DMS153 treated with DMSO at 0.1 percent for 48 hours (cell line): ENCODE data around the gene KMT2A.
"Not testable (repeated sequence)": the region's sequence is repeated elsewhere in the genome, so short reads cannot be mapped to it uniquely, and the experiment has no call there.

Source experiments
- DNase-seq: peaks from one replicate; lab custom pipeline; 2025; ENCODE audit not compliant: unreplicated experiment; lab: John Stamatoyannopoulos, UW

The KMT2A gene

DNA sequence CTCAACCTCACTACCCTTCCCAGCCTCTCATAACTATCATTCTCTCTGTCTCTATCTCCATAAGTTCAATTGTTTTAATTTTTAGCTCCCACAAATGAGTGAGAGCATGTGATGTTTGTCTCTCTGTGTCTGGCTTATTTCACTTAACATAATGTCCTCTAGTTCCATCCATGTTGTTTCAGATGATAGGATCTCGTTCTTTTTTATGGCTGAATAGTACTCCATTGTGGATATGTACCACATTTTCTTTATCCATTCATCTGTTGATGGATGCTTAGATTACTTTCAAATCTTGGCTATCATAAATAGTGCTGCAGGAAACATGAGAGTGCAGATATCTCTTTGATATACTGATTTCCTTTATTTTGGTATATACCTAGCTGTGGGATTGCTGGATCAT, 44.9 kb downstream of the KMT2A start:
- DNase-seq, result not testable (repeated sequence)

DNA sequence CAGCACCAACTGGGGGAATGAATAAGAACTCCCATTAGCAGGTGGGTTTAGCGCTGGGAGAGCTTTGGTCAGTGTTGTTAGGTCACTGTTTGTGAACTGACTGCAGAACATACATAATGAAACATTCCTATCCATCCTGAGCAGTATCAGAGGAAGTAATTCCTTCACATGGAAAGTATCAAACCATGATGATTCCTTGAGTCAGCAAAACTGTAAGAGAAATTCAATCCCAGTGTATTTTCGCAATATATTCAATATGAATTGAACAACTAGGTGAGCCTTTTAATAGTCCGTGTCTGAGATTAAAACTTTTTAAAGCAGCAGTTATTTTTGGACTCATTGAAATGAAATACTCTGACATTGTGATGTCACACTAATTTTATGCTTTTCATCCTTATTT, 48.1 kb downstream of the KMT2A start:
- DNase-seq, result no peak

DNA sequence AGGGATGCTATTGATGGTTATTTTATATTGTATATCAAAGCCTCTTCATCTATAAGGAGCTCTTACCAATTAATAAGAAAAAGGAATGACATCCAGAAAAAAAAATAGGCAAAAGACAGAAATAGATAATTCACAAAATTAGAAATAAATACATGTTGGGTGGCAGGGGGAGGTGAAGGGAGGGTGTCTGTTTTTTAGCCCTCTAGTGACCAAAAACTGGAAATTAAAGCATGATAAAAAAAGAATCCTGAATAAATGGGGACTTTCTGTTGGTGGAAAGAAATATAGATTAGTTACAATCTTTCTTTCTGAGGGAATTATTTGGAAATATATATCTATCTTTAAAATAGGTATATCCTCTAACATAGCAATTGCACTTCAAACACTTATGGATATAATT, 49.0 kb downstream of the KMT2A start:
- no peak for DNase-seq

DNA sequence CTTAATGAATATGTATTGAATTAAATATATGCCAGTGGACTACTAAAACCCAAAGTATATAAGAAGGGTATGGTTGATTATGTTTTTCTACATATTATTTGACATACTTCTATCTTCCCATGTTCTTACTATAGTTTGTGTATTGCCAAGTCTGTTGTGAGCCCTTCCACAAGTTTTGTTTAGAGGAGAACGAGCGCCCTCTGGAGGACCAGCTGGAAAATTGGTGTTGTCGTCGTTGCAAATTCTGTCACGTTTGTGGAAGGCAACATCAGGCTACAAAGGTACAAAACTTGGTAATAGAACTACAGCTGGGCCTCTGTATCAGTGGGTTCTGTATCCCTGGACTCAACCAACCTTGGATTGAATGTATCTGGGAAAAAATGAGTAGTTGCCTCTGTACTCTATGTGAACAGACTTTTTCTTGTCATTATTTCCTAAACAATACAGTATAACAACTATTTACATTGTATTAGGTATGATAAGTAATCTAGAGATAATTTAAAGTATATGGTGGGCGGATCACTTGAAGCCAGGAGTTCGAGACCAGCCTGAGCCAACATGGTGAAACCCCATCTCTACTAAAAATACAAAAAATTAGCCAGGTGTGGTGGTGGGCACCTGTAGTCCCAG, 52.3 kb downstream of the KMT2A start:
- DNase-seq, result peak; percentile 66

DNA sequence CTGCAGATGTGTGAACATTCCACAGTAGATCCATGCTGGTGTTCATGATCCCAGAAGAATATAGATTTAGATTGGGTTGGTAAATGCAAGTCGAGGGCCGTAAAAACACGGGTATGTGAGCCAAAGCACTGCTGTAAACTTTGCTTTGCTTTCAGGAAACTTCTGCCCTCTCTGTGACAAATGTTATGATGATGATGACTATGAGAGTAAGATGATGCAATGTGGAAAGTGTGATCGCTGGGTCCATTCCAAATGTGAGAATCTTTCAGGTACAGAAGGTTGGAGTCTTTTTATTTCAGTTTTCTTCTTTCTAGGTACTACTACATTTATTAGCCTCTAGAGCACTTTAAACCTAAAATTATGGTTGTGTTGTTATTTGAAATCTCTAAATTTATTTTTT, 54.7 kb downstream of the KMT2A start:
- DNase-seq, result no peak

DNA sequence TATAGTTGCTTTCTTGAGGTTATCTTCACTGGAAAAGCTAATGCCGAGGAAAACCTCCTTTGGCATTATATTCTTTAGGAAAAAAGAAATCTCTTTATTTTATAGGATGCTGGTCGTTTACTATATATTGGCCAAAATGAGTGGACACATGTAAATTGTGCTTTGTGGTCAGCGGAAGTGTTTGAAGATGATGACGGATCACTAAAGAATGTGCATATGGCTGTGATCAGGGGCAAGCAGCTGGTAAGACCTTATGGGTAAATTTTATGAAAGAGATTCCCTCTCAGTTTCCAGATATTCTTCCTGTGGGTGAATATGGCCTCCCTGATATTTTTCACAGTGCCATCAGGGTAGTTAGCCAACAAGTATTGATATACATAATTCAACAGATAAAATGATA, 61.5 kb downstream of the KMT2A start:
- DNase-seq, result no peak

DNA sequence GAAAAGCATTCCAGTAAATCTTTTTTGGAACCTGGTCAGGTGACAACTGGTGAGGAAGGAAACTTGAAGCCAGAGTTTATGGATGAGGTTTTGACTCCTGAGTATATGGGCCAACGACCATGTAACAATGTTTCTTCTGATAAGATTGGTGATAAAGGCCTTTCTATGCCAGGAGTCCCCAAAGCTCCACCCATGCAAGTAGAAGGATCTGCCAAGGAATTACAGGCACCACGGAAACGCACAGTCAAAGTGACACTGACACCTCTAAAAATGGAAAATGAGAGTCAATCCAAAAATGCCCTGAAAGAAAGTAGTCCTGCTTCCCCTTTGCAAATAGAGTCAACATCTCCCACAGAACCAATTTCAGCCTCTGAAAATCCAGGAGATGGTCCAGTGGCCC, 66.9 kb downstream of the KMT2A start:
- no peak for DNase-seq

DNA sequence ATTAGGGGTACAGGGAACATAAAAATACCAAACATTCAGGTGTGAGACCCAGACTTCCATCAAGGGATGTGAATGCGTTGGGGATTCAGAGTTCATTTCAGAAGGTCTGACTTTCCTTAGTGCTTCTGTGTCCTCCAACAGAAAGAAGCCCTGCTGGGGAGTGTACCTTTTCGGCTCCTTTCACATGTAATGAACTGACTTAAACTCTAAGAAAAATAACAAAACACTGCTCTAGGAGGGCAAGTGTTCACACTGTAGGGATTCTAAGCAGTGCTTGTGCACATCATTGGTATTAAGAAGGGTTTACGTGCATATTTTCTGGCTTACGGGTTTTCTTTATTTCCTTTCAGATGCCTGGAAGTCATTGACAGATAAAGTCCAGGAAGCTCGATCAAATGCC, 75.3 kb downstream of the KMT2A start:
- no peak for DNase-seq

DNA sequence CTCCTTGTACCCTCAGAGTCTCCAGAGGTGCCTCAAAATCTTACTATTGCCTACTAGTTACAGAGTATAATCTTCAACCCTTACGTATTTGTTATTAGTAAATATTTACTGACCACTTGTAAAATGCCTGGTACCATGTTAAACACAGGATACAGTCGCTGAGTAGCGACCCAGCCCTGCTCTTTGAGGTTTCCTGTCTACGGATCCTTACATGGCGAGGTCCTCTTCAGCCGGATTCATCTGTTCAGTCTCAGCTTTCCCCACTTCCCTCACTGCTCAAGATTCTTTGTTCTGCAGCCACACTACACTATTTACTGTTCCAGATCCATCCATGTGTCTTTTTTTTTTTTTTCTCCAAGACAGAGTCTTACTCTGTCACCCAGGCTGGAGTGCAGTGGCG, 77.8 kb downstream of the KMT2A start:
- DNase-seq, result no peak

DNA sequence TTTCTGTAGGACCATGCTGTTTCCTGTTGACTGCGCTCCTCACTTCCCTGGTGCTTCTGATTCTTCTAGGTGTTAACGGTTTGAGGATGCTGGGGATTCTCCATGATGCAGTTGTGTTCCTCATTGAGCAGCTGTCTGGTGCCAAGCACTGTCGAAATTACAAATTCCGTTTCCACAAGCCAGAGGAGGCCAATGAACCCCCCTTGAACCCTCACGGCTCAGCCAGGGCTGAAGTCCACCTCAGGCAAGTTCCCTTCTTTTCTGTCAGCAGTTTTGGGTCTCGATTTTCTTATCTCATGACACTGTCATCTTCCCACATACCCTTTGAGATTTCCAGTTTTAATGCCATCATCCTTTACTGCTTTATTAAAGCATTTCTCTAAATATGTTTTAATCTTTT, 83.3 kb downstream of the KMT2A start:
- DNase-seq, result no peak

DNA sequence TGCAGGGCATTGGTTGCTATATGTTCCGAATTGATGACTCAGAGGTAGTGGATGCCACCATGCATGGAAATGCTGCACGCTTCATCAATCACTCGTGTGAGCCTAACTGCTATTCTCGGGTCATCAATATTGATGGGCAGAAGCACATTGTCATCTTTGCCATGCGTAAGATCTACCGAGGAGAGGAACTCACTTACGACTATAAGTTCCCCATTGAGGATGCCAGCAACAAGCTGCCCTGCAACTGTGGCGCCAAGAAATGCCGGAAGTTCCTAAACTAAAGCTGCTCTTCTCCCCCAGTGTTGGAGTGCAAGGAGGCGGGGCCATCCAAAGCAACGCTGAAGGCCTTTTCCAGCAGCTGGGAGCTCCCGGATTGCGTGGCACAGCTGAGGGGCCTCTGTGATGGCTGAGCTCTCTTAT, 85.6 kb downstream of the KMT2A start:
- no peak for DNase-seq

DNA sequence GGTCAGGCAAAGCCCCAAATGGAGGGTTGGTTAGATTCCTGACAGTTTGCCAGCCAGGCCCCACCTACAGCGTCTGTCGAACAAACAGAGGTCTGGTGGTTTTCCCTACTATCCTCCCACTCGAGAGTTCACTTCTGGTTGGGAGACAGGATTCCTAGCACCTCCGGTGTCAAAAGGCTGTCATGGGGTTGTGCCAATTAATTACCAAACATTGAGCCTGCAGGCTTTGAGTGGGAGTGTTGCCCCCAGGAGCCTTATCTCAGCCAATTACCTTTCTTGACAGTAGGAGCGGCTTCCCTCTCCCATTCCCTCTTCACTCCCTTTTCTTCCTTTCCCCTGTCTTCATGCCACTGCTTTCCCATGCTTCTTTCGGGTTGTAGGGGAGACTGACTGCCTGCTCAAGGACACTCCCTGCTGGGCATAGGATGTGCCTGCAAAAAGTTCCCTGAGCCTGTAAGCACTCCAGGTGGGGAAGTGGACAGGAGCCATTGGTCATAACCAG, 86.3 kb downstream of the KMT2A start:
- DNase-seq, result no peak

DNA sequence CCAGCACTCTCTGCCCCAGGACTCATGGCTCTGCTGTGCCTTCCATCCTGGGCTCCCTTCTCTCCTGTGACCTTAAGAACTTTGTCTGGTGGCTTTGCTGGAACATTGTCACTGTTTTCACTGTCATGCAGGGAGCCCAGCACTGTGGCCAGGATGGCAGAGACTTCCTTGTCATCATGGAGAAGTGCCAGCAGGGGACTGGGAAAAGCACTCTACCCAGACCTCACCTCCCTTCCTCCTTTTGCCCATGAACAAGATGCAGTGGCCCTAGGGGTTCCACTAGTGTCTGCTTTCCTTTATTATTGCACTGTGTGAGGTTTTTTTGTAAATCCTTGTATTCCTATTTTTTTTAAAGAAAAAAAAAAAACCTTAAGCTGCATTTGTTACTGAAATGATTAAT, 88.1 kb downstream of the KMT2A start:
- no peak for DNase-seq

DNA sequence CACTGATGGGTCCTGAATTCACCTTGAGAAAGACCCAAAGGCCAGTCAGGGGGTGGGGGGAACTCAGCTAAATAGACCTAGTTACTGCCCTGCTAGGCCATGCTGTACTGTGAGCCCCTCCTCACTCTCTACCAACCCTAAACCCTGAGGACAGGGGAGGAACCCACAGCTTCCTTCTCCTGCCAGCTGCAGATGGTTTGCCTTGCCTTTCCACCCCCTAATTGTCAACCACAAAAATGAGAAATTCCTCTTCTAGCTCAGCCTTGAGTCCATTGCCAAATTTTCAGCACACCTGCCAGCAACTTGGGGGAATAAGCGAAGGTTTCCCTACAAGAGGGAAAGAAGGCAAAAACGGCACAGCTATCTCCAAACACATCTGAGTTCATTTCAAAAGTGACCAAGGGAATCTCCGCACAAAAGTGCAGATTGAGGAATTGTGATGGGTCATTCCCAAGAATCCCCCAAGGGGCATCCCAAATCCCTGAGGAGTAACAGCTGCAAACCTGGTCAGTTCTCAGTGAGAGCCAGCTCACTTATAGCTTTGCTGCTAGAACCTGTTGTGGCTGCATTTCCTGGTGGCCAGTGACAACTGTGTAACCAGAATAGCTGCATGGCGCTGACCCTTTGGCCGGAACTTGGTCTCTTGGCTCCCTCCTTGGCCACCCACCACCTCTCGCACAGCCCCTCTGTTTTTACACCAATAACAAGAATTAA, 88.6 kb downstream of the KMT2A start:
- DNase-seq, result no peak

DNA sequence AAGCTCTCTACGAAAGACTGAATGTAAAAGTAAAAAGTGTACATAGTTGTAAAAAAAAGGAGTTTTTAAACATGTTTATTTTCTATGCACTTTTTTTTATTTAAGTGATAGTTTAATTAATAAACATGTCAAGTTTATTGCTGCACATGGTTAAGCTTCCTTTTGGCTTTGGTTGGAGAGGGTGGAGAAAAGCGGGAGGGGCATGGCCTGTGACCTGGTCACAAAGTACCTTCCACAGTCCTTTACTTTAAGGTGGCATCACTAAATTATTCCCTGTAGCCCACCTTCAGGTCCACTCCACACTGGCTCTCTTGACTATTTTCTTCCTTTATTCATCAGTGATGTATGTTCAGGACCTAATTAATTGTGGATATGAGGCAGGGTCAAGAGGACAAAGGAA, 90.4 kb downstream of the KMT2A start:
- DNase-seq, result no peak

DNA sequence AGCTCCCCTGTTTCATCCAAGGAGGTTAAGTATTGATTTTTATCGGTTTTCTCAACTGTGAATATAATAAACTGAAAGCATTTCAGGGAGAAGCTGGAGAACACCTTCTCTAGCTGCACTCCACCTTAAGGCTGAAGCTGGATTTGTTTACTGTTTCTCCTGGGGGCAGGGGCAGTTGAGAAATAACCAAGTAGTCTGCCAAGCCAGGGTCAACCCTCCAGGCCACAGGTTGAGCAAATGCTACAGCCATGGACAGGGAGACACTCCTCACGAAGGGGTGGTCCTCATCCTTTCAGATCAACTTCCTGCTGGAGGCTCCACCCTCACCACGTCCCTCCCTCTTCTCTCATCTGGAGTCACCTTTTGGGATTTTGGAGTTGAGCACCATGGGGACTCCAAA, 90.8 kb downstream of the KMT2A start, which contains the start of gene TTC36:
Gene TTC36 (plus strand): TSS at position 366 of the 400 bp plus-strand sequence. CDS start 21 bp downstream, at position 387.
- no peak for DNase-seq

DNA sequence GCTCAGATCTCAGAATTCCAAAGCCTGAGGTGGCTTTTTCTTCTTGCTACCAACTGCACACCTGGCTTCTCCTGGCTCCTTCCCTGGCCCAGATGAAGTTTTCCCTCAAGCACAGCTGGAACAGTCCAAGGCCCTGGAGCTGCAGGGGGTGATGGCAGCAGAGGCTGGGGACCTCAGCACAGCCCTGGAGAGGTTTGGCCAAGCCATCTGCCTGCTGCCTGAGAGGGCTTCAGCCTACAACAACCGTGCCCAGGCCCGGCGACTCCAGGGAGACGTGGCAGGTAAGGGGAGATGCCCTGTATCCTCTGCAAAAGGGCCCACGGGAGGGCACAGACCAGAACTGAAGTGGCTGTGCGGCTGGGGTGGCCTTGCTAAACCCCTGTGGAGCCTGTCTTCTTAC, 92.2 kb downstream of the KMT2A start:
- DNase-seq, result no peak

DNA sequence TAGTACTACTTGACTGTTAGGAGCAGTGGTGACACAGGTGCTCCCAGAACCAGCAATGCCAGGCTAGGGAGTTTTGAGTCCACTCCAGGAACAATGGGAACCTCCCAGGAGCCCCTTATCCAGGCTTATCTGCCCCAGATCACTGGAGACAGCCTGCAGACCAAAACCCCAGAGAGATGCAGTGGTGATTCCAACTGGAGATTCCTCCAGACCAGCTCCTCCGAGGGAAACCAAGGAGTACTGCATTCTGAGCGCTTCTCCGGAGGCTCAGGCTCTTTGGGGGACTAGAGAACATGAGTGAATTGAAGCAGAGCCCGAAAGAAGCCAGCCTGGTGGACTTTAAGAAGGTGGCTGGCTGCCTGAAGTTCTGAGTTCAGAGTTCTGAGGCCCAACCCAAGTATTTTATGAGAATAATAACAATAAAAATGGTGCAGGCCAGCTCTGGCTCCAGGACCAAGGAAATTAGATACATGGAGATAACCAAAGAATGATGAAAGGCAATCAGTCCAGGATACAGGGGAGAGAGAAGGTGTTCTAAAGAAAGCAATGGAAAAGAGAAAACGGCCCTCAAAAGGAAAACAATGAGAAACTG, 93.4 kb downstream of the KMT2A start:
- no peak for DNase-seq

DNA sequence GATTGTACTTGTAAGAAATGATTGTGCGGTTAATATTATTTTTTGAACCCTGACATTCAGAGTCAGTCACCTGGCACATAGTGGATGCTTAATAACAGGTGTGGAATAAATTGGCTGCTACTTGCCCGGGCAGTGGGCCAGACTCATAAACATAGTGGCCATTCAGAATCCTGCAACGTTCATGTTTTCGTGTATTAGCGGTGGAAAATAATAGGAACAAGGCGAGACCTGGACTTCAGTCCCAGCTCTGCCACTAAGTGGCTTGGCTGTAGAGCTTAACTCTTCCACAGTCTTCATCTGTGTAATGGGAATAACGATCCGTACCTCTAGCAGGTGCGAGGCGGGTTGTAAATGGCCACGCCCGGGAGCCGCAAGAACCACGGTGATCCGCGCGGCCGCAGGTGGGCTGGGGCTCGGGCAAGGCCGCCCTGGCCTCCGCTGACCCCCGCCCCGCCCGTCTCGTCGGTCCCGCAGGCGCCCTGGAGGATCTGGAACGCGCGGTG, 93.9 kb downstream of the KMT2A start:
- DNase-seq, result peak; percentile 70

DNA sequence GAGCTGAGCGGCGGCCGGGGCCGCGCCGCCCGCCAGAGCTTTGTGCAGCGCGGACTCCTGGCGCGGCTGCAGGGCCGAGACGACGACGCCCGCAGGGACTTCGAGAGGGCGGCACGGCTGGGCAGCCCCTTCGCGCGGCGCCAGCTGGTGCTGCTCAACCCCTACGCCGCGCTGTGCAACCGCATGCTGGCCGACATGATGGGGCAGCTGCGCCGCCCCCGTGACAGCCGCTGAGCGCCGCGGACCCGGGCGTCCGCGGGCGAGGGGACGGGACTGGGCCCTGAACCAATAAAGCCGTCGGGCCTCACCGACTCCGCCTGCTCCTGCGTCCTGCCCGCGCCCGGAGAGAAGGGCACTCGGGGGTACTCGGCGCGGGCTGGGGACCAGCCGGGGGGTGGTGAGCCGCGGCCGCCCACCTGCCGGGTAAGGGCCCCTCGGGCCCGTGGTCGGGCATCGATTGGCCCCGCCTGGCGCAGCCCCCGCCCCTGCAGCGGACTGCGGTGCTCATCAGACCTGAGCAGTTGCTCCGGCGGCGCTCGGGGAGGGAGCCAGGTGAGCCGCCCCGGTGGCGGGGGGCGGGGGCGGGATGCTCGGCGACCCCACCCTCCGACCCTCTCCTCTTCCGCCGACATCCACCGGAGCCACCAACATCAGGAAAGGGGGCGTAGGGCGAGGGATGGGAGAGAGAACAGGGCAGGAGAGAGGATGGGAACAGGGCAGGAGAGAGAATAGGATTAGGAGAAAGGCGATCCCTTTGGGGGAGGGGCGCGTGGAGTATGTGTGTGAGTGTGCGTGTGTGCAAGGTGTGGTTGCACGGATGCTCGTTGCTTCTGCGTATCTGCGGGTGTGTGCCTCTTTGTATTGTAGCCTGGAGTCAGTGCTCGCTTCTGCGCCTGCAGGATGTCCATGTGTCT, 94.6 kb downstream of the KMT2A start, which contains the start of gene TMEM25:
Gene TMEM25 (plus strand): TSS at position 510 of the 914 bp plus-strand sequence. CDS start 610 bp downstream, outside the sequence.
- DNase-seq, result no peak

DNA sequence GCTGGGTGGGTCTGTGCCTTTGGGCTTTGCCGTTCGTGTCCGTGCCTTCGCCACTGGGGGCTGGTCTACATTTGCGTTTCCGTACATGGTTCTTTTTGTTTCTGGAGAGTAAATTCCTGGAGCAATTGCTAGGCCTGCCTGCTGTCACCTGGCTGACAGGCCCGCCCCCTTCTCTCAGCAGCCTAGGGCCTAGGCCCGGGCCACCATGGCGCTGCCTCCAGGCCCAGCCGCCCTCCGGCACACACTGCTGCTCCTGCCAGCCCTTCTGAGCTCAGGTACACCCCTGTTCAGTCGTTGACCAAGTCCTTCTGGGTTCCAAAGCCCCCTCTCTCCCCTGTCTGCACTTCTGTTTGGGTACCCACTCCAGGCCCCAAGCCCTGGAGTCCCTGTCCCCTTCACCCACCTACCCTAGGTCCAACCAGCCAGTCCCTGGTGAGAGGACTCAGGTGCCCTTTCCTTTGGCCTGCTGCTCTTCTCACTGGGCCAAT, 95.3 kb downstream of the KMT2A start:
- DNase-seq, result no peak
